Measurements from ENCODE around the gene PIGZ.

GRCh38 chr3:197014024-197014423 lies 45.4 kb upstream of the PIGZ start:
- no peak for TF ChIP-seq EZH2phosphoT487 (IDR thresholded peaks at IDR 0.05; ENCODE audit: low read depth)
- no peak for TF ChIP-seq CTCF (IDR thresholded peaks at IDR 0.05; ENCODE audit: low read depth, low read length)

Measured in OCI-LY3 (cell line).